Activated naive CD8-positive, alpha-beta T cell treated with anti-CD3 and anti-CD28 coated beads, Interleukin-2, amount 50 U/mL, for 16 hours (primary cell): ENCODE results near the gene LMBRD1.

Experiments used
- DNase-seq: peaks from one replicate; pipeline ENCODE4 v3.0.0-alpha.2; 2020; ENCODE audit warnings: low read depth, low spot score

LMBRD1 gene

DNA sequence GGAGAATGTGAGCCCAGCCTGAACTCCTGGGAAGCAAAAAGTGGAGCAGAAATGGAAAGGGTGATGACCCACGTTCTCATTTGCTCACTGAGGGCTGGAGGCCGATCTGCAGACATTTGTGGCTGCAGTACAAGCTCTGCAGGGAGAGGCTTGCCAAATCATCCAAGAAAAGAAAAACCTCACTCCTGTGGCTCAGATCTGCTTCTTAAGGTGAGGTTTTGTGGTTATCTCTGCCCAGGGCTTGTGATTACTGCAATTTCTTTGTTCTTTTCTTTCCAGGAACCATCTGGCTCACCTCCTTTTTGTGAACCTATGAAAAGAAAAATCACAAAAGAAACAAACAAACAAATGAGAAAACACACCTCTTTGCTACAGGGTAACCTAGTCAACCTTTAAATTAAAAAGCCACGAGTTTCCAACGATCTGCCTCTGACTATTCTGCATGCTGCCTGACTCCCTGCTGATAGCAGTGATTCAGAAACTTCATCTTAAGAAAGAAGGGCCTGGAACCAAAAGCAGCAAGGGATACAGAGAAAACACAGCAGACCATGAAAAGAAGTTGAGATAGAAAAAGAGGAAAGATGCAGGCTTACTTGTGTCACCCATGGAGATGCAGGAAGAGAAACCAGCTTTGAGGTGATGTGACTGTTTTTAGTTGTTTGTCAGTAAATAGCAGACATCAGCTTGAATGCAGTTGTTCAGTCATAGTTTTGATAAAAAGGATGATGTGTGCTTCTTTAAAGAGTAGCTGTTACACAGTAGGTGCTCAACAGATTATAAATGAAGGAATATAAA, 165.1 kb downstream of the LMBRD1 start:
- DNase-seq = no peak

DNA sequence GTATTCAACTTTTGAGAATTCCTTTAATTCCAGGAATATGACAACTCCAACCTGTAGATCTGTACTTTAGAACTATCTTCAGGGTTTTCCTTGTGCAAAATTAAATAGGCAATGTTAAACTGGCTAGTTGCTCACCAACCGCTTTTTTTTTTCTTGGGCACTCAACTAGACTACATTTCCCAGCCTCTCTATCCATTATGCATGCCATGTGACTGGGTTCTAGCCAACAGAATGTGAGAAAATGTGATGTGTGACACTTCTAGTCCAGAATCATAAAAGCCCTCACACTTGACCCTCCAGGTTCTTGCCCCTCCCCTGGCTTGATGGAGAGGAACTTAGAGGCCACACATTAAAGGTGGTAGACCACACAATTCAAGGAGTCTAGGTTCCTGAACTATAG, 166.0 kb downstream of the LMBRD1 start:
- DNase-seq = no peak

DNA sequence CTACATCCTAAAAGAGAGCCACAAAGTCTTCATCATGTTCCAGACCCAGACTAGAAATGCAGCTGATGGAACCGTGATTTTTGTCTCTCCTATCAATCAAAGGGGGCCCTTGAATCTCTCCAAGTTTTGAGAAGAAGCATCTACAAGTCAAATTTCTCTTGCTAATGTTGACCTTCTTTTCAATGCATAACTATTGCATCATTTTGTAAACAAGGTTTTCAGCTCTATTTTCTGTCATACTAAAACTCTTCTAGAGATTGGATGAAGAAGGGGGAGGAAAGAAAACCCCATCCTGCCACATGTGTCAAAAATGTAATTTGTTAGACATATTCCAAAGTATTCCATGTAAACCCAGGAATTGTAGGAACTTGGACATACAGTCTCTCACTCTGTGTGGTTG, 169.2 kb downstream of the LMBRD1 start:
- DNase-seq = no peak

DNA sequence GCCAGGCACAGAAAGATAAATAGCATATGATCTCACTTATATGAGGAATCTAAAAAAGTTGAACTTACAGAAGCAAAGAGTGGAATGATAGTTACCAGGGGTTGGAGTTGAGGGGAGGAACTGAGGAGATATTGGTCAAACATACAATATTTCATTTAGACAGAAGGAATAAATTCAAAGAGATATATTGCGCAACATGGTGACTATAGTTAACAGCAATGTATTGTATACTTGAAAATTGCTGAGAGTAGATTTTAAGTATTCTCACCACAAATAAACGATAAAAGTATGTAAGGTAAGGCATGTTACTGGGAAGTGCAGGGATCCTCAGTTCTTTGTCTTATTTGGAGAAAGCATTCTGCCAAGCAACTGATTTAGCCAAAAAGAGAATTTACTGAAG, 171.9 kb downstream of the LMBRD1 start:
- no peak for DNase-seq
